Astrocyte of the hippocampus (primary cell): ENCODE measurements around the gene LENG9.
A peak's percentile ranks its signal among the peaks of the same experiment; 100 is the strongest.
"Not testable (repeated sequence)": the region's sequence is repeated elsewhere in the genome, so short reads cannot be mapped to it uniquely, and the experiment has no call there.

Experiments used
- DNase-seq: peaks from one replicate; pipeline ENCODE4 v3.0.0; 2011; ENCODE audit warnings: low read depth, low spot score

LENG9 gene

GRCh38 chr19:54463531-54464043 lies at the start of gene LENG9:
LENG9 (minus strand) TSS chr19:54463778; CDS start chr19:54463526, 252 bp downstream.
- peak; percentile 98 for DNase-seq

- not testable (repeated sequence) for DNase-seq
Observed at GRCh38 chr19:54509200-54509940, 45.8 kb upstream of the LENG9 start.

GRCh38 chr19:54508487-54508886 lies 44.9 kb upstream of the LENG9 start:
- DNase-seq, result not testable (repeated sequence)

- no peak for DNase-seq
Observed at GRCh38 chr19:54507824-54508223, 44.2 kb upstream of the LENG9 start.

GRCh38 chr19:54507038-54507717 lies 43.6 kb upstream of the LENG9 start:
- DNase-seq, result not testable (repeated sequence)

- DNase-seq, result no peak
Observed at GRCh38 chr19:54506079-54506478, 42.5 kb upstream of the LENG9 start.

- not testable (repeated sequence) for DNase-seq
Observed at GRCh38 chr19:54505542-54505941, 42.0 kb upstream of the LENG9 start.

GRCh38 chr19:54502518-54503048 lies 39.0 kb upstream of the LENG9 start, which contains the start of gene LAIR2:
LAIR2 (plus strand) TSS chr19:54502831; CDS start chr19:54502919, 88 bp downstream.
- DNase-seq, result no peak

GRCh38 chr19:54498451-54498772 lies 34.8 kb upstream of the LENG9 start:
- not testable (repeated sequence) for DNase-seq

GRCh38 chr19:54497747-54498450 lies 34.3 kb upstream of the LENG9 start:
- not testable (repeated sequence) for DNase-seq

- not testable (repeated sequence) for DNase-seq
Observed at GRCh38 chr19:54495284-54495683, 31.7 kb upstream of the LENG9 start.

- no peak for DNase-seq
Observed at GRCh38 chr19:54493967-54494585, 30.5 kb upstream of the LENG9 start.

GRCh38 chr19:54493056-54493455 lies 29.5 kb upstream of the LENG9 start:
- DNase-seq, result not testable (repeated sequence)

- no peak for DNase-seq
Observed at GRCh38 chr19:54492568-54492967, 29.0 kb upstream of the LENG9 start.

- no peak for DNase-seq
Observed at GRCh38 chr19:54489766-54490165, 26.2 kb upstream of the LENG9 start.

GRCh38 chr19:54489341-54489740 lies 25.8 kb upstream of the LENG9 start:
- no peak for DNase-seq

GRCh38 chr19:54485851-54486250 lies 22.3 kb upstream of the LENG9 start:
- no peak for DNase-seq

GRCh38 chr19:54484451-54484850 lies 20.9 kb upstream of the LENG9 start:
- no peak for DNase-seq

GRCh38 chr19:54482889-54483288 lies 19.3 kb upstream of the LENG9 start:
- no peak for DNase-seq

- DNase-seq, result peak; percentile 67
Observed at GRCh38 chr19:54481326-54481930, 17.9 kb upstream of the LENG9 start.

- no peak for DNase-seq
Observed at GRCh38 chr19:54480051-54480450, 16.5 kb upstream of the LENG9 start.
